HepG2 (cell line): ENCODE data around the gene MTHFD2. TPM values are rescaled to one million over a fixed set of nuclear protein-coding genes. Genes with fewer than 3 reads are reported as not detected.
A peak's percentile ranks its signal among the peaks of the same experiment; 100 is the strongest.

Experiments used
- KDM6A ChIP-seq: IDR thresholded peaks from 2 replicates; pipeline ENCODE4 v1.6.1; 2016; ENCODE audit warnings: low read depth
- MEIS2 ChIP-seq: sonication (generic); formaldehyde crosslinking; IDR thresholded peaks from 2 replicates; pipeline ENCODE4 v1.9.0; 2021; ENCODE audit warnings: mild to moderate bottlenecking, missing genetic modification reagents
- SNAI1 ChIP-seq: sonication (generic); formaldehyde crosslinking; IDR thresholded peaks from 2 replicates; pipeline ENCODE4 v1.5.0; 2020; ENCODE audit warnings: mild to moderate bottlenecking, missing genetic modification reagents, borderline replicate concordance
- UBTF ChIP-seq: sonication (generic); formaldehyde crosslinking; IDR thresholded peaks from 2 replicates; pipeline ENCODE4 v1.4.0; 2020; ENCODE audit warnings: mild to moderate bottlenecking, missing genetic modification reagents
- ZNF335 ChIP-seq: sonication (generic); formaldehyde crosslinking; IDR thresholded peaks from 2 replicates; pipeline ENCODE4 v1.4.0; 2020; ENCODE audit warnings: missing genetic modification reagents
- polyA plus RNA-seq, 8 experiments: library from polyadenylated mRNA; depleted of rRNA in 3 of 8; stranded (reverse) in 7 of 8; unstranded in 1 of 8; fragments of >200 nt; fragmentation: Illumina TruSeq in 4 of 8; extraction: Trizol in 4 of 8; gene quantifications; 2 replicates each; pipeline versions ENCODE4 v1.2.1 to v1.2.3, GENCODE V29; 2011 to 2016; ENCODE audit warnings: low read depth in 4 of 8, missing spikeins in 1 of 8, mixed read lengths in 1 of 8; ENCODE audit not compliant: insufficient read depth in 1 of 8
- total RNA-seq, 5 experiments: library from RNA; depleted of rRNA; stranded (reverse); fragments of >200 nt; fragmentation: Illumina TruSeq; extraction: Trizol; gene quantifications; 2 replicates each; pipeline ENCODE4 v1.2.3, GENCODE V29; 2016; ENCODE audit warnings: low read depth in 1 of 5
- TF ChIP-seq, protein P1 (sequence below): sonication (generic); formaldehyde crosslinking; IDR thresholded peaks from 2 replicates; pipeline ENCODE4 v1.4.0; 2020; ENCODE audit warnings: missing genetic modification reagents
- TF ChIP-seq, protein P2 (sequence below): sonication (generic); formaldehyde crosslinking; IDR thresholded peaks from 2 replicates; pipeline ENCODE4 v1.4.0; 2020; ENCODE audit warnings: missing genetic modification reagents
- TF ChIP-seq, protein P3 (sequence below): sonication (generic); formaldehyde crosslinking; IDR thresholded peaks from 2 replicates; pipeline ENCODE4 v1.4.0; 2020; ENCODE audit warnings: missing genetic modification reagents
- TF ChIP-seq, protein P4 (sequence below): sonication (generic); formaldehyde crosslinking; IDR thresholded peaks from 2 replicates; pipeline ENCODE4 v1.4.0; 2020; ENCODE audit warnings: missing genetic modification reagents, borderline replicate concordance
- TF ChIP-seq, protein P5 (sequence below), 2 experiments: fragments of 450-650 bp in 1 of 2; sonication (generic) in 1 of 2; formaldehyde crosslinking; IDR thresholded peaks; 2 replicates each; pipeline versions ENCODE4 v1.5.0 to v1.8.0; 2020 to 2022; ENCODE audit warnings: mild to moderate bottlenecking in 1 of 2, missing genetic modification reagents in 1 of 2
- TF ChIP-seq, protein P6 (sequence below): sonication (generic); formaldehyde crosslinking; IDR thresholded peaks from 2 replicates; pipeline ENCODE4 v1.4.0; 2020; ENCODE audit warnings: missing genetic modification reagents, low read depth, mild to moderate bottlenecking, borderline replicate concordance

The MTHFD2 gene
- total and polyA plus RNA-seq, 2 of the 13 experiments (the other 11 are each of a cell fraction or from before 2014, with no cell fraction given), result 188 to 269 TPM

GRCh38 chr2:74199275-74199701 is 873 bp downstream of the MTHFD2 start (continued):
- no peak for TF ChIP-seq UBTF
- TF ChIP-seq, protein P1, sequence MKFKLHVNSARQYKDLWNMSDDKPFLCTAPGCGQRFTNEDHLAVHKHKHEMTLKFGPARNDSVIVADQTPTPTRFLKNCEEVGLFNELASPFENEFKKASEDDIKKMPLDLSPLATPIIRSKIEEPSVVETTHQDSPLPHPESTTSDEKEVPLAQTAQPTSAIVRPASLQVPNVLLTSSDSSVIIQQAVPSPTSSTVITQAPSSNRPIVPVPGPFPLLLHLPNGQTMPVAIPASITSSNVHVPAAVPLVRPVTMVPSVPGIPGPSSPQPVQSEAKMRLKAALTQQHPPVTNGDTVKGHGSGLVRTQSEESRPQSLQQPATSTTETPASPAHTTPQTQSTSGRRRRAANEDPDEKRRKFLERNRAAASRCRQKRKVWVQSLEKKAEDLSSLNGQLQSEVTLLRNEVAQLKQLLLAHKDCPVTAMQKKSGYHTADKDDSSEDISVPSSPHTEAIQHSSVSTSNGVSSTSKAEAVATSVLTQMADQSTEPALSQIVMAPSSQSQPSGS (CRISPR knock-in tag), result no peak
- no peak for TF ChIP-seq KDM6A
- TF ChIP-seq, protein P2, sequence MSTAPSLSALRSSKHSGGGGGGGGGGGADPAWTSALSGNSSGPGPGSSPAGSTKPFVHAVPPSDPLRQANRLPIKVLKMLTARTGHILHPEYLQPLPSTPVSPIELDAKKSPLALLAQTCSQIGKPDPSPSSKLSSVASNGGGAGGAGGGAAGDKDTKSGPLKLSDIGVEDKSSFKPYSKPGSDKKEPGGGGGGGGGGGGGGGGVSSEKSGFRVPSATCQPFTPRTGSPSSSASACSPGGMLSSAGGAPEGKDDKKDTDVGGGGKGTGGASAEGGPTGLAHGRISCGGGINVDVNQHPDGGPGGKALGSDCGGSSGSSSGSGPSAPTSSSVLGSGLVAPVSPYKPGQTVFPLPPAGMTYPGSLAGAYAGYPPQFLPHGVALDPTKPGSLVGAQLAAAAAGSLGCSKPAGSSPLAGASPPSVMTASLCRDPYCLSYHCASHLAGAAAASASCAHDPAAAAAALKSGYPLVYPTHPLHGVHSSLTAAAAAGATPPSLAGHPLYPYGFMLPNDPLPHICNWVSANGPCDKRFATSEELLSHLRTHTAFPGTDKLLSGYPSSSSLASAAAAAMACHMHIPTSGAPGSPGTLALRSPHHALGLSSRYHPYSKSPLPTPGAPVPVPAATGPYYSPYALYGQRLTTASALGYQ (CRISPR knock-in tag), result no peak
- TF ChIP-seq MEIS2, result no peak
- TF ChIP-seq, protein P3, sequence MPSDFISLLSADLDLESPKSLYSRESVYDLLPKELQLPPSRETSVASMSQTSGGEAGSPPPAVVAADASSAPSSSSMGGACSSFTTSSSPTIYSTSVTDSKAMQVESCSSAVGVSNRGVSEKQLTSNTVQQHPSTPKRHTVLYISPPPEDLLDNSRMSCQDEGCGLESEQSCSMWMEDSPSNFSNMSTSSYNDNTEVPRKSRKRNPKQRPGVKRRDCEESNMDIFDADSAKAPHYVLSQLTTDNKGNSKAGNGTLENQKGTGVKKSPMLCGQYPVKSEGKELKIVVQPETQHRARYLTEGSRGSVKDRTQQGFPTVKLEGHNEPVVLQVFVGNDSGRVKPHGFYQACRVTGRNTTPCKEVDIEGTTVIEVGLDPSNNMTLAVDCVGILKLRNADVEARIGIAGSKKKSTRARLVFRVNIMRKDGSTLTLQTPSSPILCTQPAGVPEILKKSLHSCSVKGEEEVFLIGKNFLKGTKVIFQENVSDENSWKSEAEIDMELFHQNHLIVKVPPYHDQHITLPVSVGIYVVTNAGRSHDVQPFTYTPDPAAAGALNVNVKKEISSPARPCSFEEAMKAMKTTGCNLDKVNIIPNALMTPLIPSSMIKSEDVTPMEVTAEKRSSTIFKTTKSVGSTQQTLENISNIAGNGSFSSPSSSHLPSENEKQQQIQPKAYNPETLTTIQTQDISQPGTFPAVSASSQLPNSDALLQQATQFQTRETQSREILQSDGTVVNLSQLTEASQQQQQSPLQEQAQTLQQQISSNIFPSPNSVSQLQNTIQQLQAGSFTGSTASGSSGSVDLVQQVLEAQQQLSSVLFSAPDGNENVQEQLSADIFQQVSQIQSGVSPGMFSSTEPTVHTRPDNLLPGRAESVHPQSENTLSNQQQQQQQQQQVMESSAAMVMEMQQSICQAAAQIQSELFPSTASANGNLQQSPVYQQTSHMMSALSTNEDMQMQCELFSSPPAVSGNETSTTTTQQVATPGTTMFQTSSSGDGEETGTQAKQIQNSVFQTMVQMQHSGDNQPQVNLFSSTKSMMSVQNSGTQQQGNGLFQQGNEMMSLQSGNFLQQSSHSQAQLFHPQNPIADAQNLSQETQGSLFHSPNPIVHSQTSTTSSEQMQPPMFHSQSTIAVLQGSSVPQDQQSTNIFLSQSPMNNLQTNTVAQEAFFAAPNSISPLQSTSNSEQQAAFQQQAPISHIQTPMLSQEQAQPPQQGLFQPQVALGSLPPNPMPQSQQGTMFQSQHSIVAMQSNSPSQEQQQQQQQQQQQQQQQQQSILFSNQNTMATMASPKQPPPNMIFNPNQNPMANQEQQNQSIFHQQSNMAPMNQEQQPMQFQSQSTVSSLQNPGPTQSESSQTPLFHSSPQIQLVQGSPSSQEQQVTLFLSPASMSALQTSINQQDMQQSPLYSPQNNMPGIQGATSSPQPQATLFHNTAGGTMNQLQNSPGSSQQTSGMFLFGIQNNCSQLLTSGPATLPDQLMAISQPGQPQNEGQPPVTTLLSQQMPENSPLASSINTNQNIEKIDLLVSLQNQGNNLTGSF, result no peak
- TF ChIP-seq ZNF335 (CRISPR knock-in tag), result no peak
- TF ChIP-seq, protein P4, sequence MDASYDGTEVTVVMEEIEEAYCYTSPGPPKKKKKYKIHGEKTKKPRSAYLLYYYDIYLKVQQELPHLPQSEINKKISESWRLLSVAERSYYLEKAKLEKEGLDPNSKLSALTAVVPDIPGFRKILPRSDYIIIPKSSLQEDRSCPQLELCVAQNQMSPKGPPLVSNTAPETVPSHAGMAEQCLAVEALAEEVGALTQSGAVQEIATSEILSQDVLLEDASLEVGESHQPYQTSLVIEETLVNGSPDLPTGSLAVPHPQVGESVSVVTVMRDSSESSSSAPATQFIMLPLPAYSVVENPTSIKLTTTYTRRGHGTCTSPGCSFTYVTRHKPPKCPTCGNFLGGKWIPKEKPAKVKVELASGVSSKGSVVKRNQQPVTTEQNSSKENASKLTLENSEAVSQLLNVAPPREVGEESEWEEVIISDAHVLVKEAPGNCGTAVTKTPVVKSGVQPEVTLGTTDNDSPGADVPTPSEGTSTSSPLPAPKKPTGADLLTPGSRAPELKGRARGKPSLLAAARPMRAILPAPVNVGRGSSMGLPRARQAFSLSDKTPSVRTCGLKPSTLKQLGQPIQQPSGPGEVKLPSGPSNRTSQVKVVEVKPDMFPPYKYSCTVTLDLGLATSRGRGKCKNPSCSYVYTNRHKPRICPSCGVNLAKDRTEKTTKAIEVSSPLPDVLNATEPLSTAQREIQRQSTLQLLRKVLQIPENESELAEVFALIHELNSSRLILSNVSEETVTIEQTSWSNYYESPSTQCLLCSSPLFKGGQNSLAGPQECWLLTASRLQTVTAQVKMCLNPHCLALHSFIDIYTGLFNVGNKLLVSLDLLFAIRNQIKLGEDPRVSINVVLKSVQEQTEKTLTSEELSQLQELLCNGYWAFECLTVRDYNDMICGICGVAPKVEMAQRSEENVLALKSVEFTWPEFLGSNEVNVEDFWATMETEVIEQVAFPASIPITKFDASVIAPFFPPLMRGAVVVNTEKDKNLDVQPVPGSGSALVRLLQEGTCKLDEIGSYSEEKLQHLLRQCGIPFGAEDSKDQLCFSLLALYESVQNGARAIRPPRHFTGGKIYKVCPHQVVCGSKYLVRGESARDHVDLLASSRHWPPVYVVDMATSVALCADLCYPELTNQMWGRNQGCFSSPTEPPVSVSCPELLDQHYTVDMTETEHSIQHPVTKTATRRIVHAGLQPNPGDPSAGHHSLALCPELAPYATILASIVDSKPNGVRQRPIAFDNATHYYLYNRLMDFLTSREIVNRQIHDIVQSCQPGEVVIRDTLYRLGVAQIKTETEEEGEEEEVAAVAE (CRISPR knock-in tag), result no peak
- TF ChIP-seq SNAI1, result no peak
- TF ChIP-seq, protein P5, sequence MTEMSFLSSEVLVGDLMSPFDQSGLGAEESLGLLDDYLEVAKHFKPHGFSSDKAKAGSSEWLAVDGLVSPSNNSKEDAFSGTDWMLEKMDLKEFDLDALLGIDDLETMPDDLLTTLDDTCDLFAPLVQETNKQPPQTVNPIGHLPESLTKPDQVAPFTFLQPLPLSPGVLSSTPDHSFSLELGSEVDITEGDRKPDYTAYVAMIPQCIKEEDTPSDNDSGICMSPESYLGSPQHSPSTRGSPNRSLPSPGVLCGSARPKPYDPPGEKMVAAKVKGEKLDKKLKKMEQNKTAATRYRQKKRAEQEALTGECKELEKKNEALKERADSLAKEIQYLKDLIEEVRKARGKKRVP (CRISPR knock-in tag; IDR thresholded peaks at IDR 0.05), result peak in 1 of 2 experiments; percentile 5; a peak in 1 of 4 replicates
- TF ChIP-seq, protein P6, sequence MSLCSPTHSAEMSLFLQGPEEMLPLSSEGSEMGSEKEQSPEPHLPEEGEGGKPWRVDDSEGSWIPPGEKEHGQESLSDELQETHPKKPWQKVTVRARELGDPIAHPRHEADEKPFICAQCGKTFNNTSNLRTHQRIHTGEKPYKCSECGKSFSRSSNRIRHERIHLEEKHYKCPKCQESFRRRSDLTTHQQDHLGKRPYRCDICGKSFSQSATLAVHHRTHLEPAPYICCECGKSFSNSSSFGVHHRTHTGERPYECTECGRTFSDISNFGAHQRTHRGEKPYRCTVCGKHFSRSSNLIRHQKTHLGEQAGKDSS, result no peak
